Left lung (tissue), 10 donors: ENCODE measurements around the gene DHRSX. TPM values are rescaled to one million over a fixed set of nuclear protein-coding genes. Genes with fewer than 3 reads are reported as not detected.

Source experiments
- ATAC-seq: fragments of 200-7000 bp; cut with Tn5 transposase; one replicate; pipeline ENCODE4 v1.9.1; 2020; ENCODE audit warnings: moderate library complexity
- DNase-seq, 4 donors: peaks; one replicate each; pipeline ENCODE4 v3.0.0-alpha.2; 2013 to 2020
- H3K27ac ChIP-seq, 2 donors: fragments of 200-600 bp; sonication (generic) in 1 of 2; one replicate each; pipeline versions ENCODE4 v1.5.0 to v1.8.0; 2020 to 2021
- H3K27me3 ChIP-seq, 2 donors: fragments of 200-600 bp; sonication (generic) in 1 of 2; one replicate each; pipeline versions ENCODE4 v1.5.0 to v1.8.0; 2020 to 2021
- H3K36me3 ChIP-seq, 2 donors: fragments of 200-600 bp; sonication (generic) in 1 of 2; one replicate each; pipeline versions ENCODE4 v1.5.0 to v1.8.0; 2020 to 2021
- H3K4me1 ChIP-seq, 2 donors: fragments of 200-600 bp; one replicate each; pipeline ENCODE4 v1.8.0; 2021
- H3K4me3 ChIP-seq, 2 donors: fragments of 200-600 bp; sonication (generic) in 1 of 2; one replicate each; pipeline versions ENCODE4 v1.5.0 to v1.8.0; 2020 to 2021; ENCODE audit warnings: mild to moderate bottlenecking in 1 of 2
- H3K9me3 ChIP-seq, 2 donors: fragments of 200-600 bp; sonication (generic) in 1 of 2; one replicate each; pipeline versions ENCODE4 v1.5.0 to v1.8.0; 2020 to 2021
- CTCF ChIP-seq, 2 donors: fragments of 200-600 bp; sonication (generic) in 1 of 2; IDR thresholded peaks; one replicate each; pipeline versions ENCODE4 v1.5.0 to v1.8.0; 2021; ENCODE audit warnings: antibody characterized with exemption in 2 of 2
- intact Hi-C, 2 donors: fragments of 100-400 bp; cut with DNase I; formaldehyde crosslinking; loops; one replicate each; pipeline versions ENCODE4 v1.11.2 to v1.14.2; 2022
- polyA plus RNA-seq, 6 donors: library from polyadenylated mRNA; unstranded; fragments of 120-200 nt; gene quantifications; one replicate each; pipeline ENCODE4 v1.2.1, GENCODE V29; 2013; ENCODE audit not compliant: insufficient read length in 6 of 6
- total RNA-seq, 2 donors: library from RNA; stranded (reverse); fragmentation: NEBNext Ultra II Directional; extraction: Animal tissue kit (Norgen Biotek cat#: 25700); gene quantifications; one replicate each; pipeline ENCODE4 v1.2.1, GENCODE V29; 2021
- donor health status: DM: no; HTN: yes; CAD: no.
- donor health status: DM: no; HTN: no; CAD: no.

DHRSX gene
- total and polyA plus RNA-seq, 8 donors: 20.2 to 31.5 (median 26.8) TPM

- no peak overlapping the region for H3K4me3 ChIP-seq
- H3K4me1 ChIP-seq: peaks cover 0 to 10% of the 10 kb centered on the region in 2 donors
- intact Hi-C loops: no loop called here
- peaks cover 0 to 2% of the 10 kb centered on the region in 2 donors for H3K9me3 ChIP-seq
- no peak overlapping the region for H3K27ac ChIP-seq
- H3K36me3 ChIP-seq: peaks cover 0 to 39% of the 10 kb centered on the region in 2 donors
- no peak for TF ChIP-seq CTCF (IDR thresholded peaks at IDR 0.05)
- DNase-seq (no peak), ATAC-seq (no peak)
- H3K27me3 ChIP-seq: no peaks in the 10 kb centered on the region
Measured at GRCh38 chrX:2426289-2426882, 74.4 kb downstream of the DHRSX start.

GRCh38 chrX:2425286-2426071, 75.3 kb downstream of the DHRSX start:
- Histone ChIP-seq H3K27me3 (no peaks in the 10 kb centered on the region), H3K9me3 (peaks cover 0 to 2% of the 10 kb centered on the region in 2 donors), H3K36me3 (peaks cover 0 to 45% of the 10 kb centered on the region in 2 donors), H3K4me3 (no peak overlapping the region), H3K4me1 (peaks cover 0 to 9% of the 10 kb centered on the region in 2 donors), H3K27ac (no peak overlapping the region)
- ATAC-seq (no peak), DNase-seq (no peak)
- no peak for TF ChIP-seq CTCF (IDR thresholded peaks at IDR 0.05)
- intact Hi-C loops: no loop called here

- no peaks in the 10 kb centered on the region for H3K4me1 ChIP-seq
- TF ChIP-seq CTCF (IDR thresholded peaks at IDR 0.05): no peak
- peaks cover 0 to 2% of the 10 kb centered on the region in 2 donors for H3K9me3 ChIP-seq
- DNase-seq (no peak), ATAC-seq (no peak)
- H3K4me3 ChIP-seq: no peak overlapping the region
- intact Hi-C loops: no loop called here
- peaks cover 0 to 45% of the 10 kb centered on the region in 2 donors for H3K36me3 ChIP-seq
- H3K27me3 ChIP-seq: no peaks in the 10 kb centered on the region
- no peak overlapping the region for H3K27ac ChIP-seq
Measured at GRCh38 chrX:2424317-2424716, 76.5 kb downstream of the DHRSX start.

- no peak for ATAC-seq
Measured at GRCh38 chrX:2423899-2424298, 76.9 kb downstream of the DHRSX start.

More at GRCh38 chrX:2423899-2424298, 76.9 kb downstream of the DHRSX start:
- no peak for TF ChIP-seq CTCF (IDR thresholded peaks at IDR 0.05)
- no peak for DNase-seq
- Histone ChIP-seq H3K36me3 (peaks cover 0 to 45% of the 10 kb centered on the region in 2 donors), H3K27ac (no peak overlapping the region), H3K9me3 (peaks cover 0 to 2% of the 10 kb centered on the region in 2 donors), H3K4me1 (no peaks in the 10 kb centered on the region), H3K27me3 (no peaks in the 10 kb centered on the region), H3K4me3 (no peak overlapping the region)
- intact Hi-C loops: no loop called here
